DMS79 treated with DMSO at 0.1 percent for 48 hours (cell line): Measurements from ENCODE around the gene CLTRN.
"Not testable (repeated sequence)": the region's sequence is repeated elsewhere in the genome, so short reads cannot be mapped to it uniquely, and the experiment has no call there.

ENCODE experiments used
- DNase-seq: peaks from one replicate; lab custom pipeline; 2025; lab: John Stamatoyannopoulos, UW

Gene CLTRN

DNA sequence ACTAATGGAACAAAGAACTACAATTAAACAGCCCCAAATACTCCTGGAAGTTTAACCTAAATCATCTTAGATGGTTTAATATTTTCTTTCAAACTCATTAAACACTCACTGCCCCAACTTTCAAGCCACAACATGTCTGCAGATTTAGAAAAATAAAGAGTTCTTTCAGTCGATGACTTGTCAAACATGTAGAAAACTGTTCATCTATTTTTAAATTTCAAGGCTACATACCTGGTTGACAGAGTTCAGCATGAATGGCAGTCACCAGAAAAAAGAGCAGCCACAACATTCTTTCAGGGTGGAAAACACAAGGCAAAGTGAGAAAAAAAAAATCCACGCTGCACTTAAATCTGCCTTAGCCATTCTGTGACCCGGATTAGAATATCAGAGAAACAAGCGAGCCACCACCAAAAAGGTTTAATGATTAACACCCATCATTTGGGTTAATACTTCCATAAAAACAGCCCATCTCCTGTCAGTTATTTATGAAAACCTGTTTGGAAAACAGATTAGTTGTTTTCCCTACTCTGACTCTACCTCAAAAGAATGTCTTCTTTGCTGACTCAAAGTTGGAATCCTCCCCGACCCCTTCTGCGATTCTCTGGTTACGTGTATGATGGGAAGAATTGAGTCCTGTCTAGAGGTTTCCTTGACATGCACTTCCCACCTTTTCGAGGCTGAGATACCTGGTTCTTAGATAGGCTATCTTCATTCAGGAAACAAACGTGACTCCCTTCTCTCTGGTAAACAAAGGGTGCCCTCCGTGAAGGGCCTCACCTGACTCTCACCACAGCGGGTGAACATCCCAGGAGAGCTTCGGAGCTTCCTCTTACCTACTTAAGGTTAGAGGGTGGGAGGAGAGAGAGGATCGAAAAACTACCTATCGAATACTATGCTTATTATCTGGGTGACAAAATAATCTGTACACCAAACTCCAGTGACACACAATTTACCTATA, at the start of gene CLTRN:
Gene CLTRN, minus strand, starts transcription at position 319 of the 958 bp plus-strand sequence. Its CDS starts 30 bp downstream, at position 289.
- no peak for DNase-seq

- not testable (repeated sequence) for DNase-seq
These were observed 39.7 kb upstream of the CLTRN start for GRCh38 chrX:15704273-15704672.

- not testable (repeated sequence) for DNase-seq
These were observed 39.2 kb upstream of the CLTRN start for GRCh38 chrX:15703809-15704208.

DNA sequence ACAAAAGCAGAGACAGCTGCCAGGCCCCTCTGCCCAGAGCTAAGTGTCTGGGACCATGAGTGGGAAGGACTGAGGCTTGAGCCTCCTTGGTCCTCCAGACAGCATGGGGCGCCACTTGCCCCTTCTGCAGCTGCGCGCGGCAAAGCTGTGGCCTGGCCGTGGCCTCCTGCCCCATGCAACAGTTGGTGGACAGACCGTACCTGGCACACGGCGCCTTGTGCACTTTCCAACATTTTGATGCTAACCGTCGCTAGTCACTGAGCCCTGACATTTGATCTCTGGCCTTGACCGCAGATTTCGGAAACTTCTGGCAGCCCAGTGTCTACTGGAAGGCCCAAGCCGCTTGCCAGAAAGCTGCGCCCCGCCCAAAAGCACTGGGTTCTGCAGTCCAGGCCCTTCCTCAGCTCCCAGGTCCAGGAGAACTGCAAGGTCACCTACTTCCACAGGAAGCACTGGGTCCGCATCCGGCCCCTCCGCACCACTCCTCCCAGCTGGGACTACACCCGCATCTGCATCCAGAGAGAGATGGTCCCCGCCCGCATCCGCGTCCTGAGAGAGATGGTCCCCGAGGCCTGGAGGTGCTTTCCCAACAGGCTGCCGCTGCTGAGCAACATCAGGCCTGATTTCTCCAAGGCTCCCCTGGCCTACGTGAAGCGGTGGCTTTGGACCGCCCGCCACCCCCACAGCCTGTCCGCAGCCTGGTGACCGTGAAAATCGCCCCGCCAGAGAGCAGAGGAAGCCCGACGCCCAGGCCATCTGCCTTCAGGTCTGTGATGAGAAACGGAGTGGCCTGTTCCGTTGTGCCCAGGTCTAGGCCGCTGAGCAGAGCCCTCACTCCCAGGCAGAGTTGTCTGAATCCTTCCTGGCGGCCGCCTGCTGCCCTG, 38.1 kb upstream of the CLTRN start:
- DNase-seq, result no peak

DNA sequence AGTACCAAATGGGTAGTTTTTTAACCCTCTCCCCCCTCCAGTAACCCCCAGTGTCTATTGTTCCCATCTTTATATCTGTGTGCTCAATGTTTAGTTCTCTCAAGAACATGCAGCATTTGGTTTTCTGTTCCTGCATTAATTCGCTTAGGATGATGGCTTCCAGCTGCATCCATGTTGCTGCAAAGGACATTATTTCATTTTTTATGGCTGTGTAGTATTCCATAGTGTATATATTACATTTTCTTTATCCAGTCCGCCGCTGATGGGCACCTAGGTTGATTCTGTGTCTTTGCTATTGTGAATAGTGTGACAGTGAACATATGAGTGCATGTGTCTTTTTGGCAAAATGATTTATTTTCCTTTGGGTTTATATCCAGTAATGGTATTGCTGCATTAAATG, 31.9 kb upstream of the CLTRN start:
- DNase-seq, result no peak

DNA sequence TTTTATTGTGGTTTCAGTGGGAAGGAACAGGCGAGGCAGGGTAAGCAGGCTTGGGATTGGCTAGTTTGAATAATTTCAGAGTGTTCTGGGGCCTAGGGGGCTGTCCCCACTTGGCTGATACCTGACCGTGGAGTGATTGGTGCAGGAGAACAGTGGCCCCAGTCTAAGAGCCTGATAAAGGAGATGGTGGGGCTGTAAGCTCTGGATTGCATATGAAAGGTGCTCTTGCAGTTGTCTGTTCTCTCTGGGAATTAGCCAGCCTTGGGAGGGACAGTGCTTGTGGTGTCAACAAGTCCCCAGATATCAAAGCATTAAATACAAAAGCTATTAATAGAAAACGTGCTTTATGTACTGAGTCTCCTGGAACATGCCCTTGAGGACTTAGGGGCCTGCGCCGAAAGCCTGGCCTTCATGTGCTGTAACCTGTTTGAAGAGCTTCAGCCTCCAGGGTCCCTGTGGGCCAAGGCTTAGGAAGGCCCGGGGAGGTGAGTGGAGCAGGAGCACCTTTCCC, 30.4 kb upstream of the CLTRN start:
- no peak for DNase-seq

- peak; percentile 9 for DNase-seq
These were observed 22.4 kb upstream of the CLTRN start for GRCh38 chrX:15686818-15687685.

- DNase-seq, result no peak
These were observed 18.6 kb upstream of the CLTRN start for GRCh38 chrX:15683193-15683592.

- DNase-seq, result no peak
These were observed 16.8 kb upstream of the CLTRN start for GRCh38 chrX:15681433-15681832.

GRCh38 chrX:15680401-15680800, 15.8 kb upstream of the CLTRN start:
- DNase-seq, result no peak

DNA sequence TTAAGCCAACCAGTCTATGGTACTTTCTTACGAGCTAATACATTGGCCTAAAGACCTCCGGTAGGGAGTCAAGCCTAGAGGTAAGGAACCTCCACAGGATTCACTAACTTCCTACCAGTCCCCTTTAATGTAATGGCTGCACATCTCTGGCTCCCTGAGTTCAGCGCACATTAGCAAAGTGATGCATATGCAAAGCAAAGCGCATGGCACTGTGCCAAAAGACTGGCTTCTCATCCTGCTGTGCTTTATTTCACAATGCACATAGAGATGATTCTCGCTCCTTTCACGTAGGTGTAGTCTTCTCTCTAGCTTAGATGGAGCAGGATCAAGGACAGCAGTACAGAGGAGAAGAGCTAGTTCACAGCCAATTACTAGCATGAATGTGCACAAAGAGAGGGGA, 14.6 kb upstream of the CLTRN start:
- DNase-seq, result no peak

DNA sequence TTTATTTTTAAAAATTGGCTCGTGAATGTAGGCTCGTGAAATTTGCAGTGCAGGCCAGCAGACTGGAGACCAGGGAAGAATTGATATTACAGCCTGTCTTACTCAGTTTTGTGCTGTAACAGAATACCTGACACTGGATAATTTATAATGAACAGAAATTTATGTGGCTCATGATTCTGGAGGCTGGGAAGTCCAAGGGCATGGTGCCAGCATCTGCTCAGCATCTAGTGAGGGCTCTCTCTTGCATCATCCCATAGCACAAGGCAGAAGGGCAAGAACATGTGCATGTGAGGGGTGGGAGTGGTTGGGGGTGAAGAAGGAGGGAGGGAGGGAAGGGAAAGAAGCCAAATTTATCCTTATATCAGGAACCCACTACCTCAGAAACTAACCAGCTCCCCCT, 13.7 kb upstream of the CLTRN start:
- DNase-seq, result no peak

GRCh38 chrX:15676886-15677285, 12.3 kb upstream of the CLTRN start:
- no peak for DNase-seq

DNA sequence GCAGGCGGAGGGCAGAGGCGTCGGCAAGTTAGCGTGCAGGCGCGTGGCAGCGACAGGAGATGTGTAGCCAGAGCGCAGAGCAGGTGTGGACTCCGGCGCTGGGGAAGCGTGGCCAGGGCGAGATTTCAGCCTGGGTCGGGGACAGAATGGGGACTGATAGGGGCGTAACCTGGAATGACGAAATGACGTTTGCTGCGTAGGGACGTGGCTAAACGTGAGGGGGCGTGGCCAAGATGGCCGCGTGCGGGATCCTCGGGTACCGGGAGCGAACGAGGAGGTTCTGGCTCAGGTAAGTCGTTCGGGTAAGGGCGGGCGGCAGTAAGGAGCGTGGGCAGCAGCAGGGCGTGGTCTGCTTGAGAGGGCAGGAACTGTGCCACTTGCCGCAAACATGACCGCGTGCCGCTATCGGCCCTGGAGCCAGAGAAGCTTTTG, 10.9 kb upstream of the CLTRN start:
- peak; percentile 57 for DNase-seq

- DNase-seq, result peak; percentile 57
These were observed 10.4 kb upstream of the CLTRN start for GRCh38 chrX:15674841-15675489.

DNA sequence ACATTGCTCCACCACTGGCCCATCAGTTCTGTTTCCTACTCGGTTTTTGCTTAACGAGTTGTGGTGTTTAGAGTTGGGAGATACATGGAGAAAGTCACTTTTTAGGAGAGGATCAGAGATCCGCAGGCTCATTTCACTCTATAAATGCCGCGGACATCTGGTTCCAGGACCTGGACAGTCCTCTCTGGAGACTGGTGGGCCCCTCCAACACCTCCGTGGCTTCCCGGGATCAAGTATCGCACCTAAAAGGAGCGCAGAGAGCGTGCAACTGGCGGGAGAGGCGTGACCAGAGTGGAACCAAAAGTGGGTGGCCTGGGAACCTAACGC, 9.9 kb upstream of the CLTRN start:
- no peak for DNase-seq

GRCh38 chrX:15673970-15674369, 9.4 kb upstream of the CLTRN start:
- no peak for DNase-seq

DNA sequence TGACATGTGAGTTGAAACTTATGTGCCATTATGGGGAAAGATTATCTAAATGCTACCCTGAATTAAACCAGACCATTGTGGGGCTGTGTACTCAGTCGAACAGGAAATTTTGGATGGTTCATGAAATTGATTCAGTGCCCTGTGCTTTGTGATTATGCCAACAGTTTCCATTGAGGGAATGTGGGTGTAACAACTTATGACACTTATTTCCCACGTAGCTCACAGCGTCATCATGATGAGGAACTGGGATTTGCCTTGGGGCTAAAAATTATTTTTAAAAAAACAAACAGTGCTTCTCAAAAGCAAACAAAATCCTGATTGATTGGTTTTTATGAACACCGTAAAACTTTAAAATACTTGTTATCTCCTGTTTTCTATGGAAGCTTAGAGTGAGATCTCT, 8.3 kb upstream of the CLTRN start:
- DNase-seq, result no peak

DNA sequence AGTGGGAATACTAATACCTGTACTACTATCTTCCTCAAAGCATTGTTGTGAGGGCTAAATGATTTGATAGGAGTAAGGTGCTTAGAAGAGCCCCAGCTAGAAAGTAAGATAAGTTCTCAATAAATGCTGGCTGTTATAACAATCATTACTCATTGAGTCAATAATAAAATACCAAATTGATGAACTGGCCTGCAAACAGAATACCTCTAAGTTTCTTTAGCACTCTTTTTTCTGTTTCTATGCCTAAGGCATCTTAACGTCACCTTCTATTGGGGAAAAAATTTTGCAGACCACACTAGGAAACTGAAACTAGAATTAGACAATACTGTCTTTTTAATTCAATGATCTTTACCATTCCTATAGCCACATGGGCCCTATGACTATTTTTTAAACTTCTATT, 1.2 kb downstream of the CLTRN start:
- no peak for DNase-seq

- not testable (repeated sequence) for DNase-seq
These were observed 9.8 kb downstream of the CLTRN start for GRCh38 chrX:15654804-15655203.

DNA sequence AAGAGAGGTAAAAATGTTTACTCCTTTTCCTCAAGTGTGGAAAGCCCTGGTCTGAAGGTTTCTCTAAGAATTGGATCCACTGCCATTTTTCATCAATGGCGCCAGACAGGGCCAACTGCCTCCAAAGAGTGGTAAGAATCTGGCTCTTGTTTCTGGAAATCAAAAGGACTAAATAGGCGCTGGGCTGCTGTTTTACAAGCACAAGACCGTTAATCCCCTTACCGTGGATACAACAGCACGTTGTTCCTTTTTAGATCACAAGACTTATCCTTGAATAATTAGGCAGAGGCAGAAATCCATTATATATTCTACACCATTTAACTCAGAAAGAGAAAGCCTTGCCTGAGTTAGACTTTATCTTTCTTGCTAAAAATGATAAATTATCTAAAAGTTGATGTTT, 10.6 kb downstream of the CLTRN start:
- DNase-seq, result no peak
